ENCODE data around the gene WSB1.

DNA sequence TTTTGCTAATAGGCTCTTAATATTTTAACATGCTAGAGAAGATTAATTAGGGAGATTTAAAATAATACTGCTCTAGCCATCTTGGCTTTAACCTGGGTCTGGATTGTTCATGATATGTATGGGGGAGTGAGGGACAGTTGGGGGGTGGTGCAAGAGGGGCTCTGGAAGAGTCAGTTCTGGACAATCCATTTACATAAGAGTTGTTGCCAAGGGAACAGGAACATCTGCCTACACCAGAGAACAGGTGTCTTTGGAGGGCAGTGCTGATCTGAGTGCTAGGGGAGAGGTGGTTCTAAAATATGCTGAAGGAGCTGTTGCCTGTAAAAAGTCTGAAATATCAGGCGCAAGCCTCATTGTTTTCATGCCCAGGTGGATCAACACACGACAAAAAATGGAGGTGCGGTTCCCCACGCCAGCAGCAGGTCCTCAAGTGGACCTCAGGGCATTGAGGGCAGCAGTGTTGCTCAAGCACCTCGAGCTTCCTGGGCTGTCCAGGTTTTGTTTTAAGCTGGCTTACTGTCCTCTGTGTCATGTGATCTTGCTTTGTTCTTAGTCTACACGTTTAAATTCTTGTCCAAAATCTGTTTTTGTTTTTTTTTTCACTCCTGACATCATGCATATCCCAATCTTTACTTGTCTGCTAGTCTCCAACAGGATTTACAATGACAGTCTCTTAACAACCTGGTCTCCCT is 25.4 kb upstream of the WSB1 start:
- TF ChIP-seq, protein P1, sequence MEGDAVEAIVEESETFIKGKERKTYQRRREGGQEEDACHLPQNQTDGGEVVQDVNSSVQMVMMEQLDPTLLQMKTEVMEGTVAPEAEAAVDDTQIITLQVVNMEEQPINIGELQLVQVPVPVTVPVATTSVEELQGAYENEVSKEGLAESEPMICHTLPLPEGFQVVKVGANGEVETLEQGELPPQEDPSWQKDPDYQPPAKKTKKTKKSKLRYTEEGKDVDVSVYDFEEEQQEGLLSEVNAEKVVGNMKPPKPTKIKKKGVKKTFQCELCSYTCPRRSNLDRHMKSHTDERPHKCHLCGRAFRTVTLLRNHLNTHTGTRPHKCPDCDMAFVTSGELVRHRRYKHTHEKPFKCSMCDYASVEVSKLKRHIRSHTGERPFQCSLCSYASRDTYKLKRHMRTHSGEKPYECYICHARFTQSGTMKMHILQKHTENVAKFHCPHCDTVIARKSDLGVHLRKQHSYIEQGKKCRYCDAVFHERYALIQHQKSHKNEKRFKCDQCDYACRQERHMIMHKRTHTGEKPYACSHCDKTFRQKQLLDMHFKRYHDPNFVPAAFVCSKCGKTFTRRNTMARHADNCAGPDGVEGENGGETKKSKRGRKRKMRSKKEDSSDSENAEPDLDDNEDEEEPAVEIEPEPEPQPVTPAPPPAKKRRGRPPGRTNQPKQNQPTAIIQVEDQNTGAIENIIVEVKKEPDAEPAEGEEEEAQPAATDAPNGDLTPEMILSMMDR (IDR thresholded peaks at IDR 0.05 in 2 of 3, conservative IDR thresholded peaks at IDR 0.05 in 1 of 3; ENCODE audit: control insufficient read depth in 2 of 3, extremely low read depth in 1 of 3, insufficient read depth in 1 of 3, low read depth in 3 of 3, low read length in 3 of 3) = no peak
- no peak for TF ChIP-seq WRNIP1 (IDR thresholded peaks at IDR 0.05; ENCODE audit: borderline replicate concordance, low read depth, low read length)
- no peak for TF ChIP-seq RAD21 (IDR thresholded peaks at IDR 0.05; ENCODE audit: insufficient read depth, low read depth, low read length)
- no peak for TF ChIP-seq SRF (IDR thresholded peaks at IDR 0.05; ENCODE audit: low read depth in 2 of 2, low read length in 2 of 2)
- TF ChIP-seq POLR2AphosphoS5 (IDR thresholded peaks at IDR 0.05; ENCODE audit: low read length) = no peak
- TF ChIP-seq SUZ12 (IDR thresholded peaks at IDR 0.05; ENCODE audit: unreplicated experiment) = no peak
- TF ChIP-seq RFX5 (IDR thresholded peaks at IDR 0.05; ENCODE audit: low read depth, low read length) = no peak
- TF ChIP-seq ZNF24 (IDR thresholded peaks at IDR 0.05) = no peak

Data from GM12878 (cell line).